OCI-LY7 (cell line): ENCODE data around the gene DBN1.

ENCODE experiments used
- CTCF ChIP-seq: fragments of 200-600 bp; sonication (generic); conservative IDR thresholded peaks from 2 replicates; pipeline ENCODE4 v1.5.1; 2014; ENCODE audit warnings: mild to moderate bottlenecking, antibody characterized with exemption, low read length, moderate library complexity, mixed read lengths
- EZH2phosphoT487 ChIP-seq: fragments of 200-600 bp; sonication (generic); IDR thresholded peaks from 2 replicates; pipeline ENCODE4 v1.6.1; 2018; ENCODE audit warnings: low read depth, borderline replicate concordance, mild to moderate bottlenecking, mixed run types, antibody characterized with exemption, low read length, moderate library complexity, mixed read lengths

- TF ChIP-seq CTCF, result no peak
- no peak for TF ChIP-seq EZH2phosphoT487
These were observed 46.1 kb downstream of the DBN1 start for GRCh38 chr5:177427211-177427822.
